CD14-positive monocyte (primary cell): ENCODE measurements around the gene LAMA3. TPM values are rescaled to one million over a fixed set of nuclear protein-coding genes. Genes with fewer than 3 reads are reported as not detected.

Experiments
- DNase-seq, 3 donors: peaks; one replicate each; pipeline ENCODE4 v3.0.0-alpha.2; 2011 to 2022
- H2AFZ ChIP-seq: 2 replicates; pipeline ENCODE4 v1.6.0; 2012; ENCODE audit warnings: mild to moderate bottlenecking, low read depth, low read length, inconsistent platforms; ENCODE audit not compliant: insufficient read depth, poor library complexity, severe bottlenecking
- H3K27ac ChIP-seq, 2 donors: 1 replicate in 1 of 2; 2 replicates in 1 of 2; pipeline ENCODE4 v1.5.1; 2012 to 2013; ENCODE audit warnings: low read length in 2 of 2, control low read depth in 1 of 2, inconsistent platforms in 1 of 2, low read depth in 1 of 2, mild to moderate bottlenecking in 1 of 2
- H3K27me3 ChIP-seq, 2 donors: one replicate each; pipeline versions ENCODE4 v1.6.0 to v1.6.1; 2011 to 2013; ENCODE audit warnings: low read length in 2 of 2; ENCODE audit not compliant: control insufficient read depth in 2 of 2, insufficient read depth in 2 of 2
- H3K36me3 ChIP-seq, 2 donors: replicated peaks in 1 of 2; 1 replicate in 1 of 2; 2 replicates in 1 of 2; pipeline versions ENCODE4 v1.5.1 to v1.6.1; 2012 to 2013; ENCODE audit warnings: low read length in 2 of 2, control low read depth in 1 of 2, inconsistent platforms in 1 of 2, mild to moderate bottlenecking in 1 of 2; ENCODE audit not compliant: insufficient read depth in 2 of 2, control insufficient read depth in 1 of 2
- H3K4me1 ChIP-seq, 2 donors: 1 replicate in 1 of 2; 2 replicates in 1 of 2; pipeline versions ENCODE4 v1.5.1 to v1.6.1; 2012 to 2013; ENCODE audit warnings: low read length in 2 of 2, control low read depth in 1 of 2, inconsistent platforms in 1 of 2, mild to moderate bottlenecking in 1 of 2, moderate library complexity in 1 of 2; ENCODE audit not compliant: insufficient read depth in 2 of 2, control insufficient read depth in 1 of 2
- H3K4me2 ChIP-seq: replicated peaks from 2 replicates; pipeline ENCODE3; 2012; ENCODE audit warnings: low read length, moderate library complexity, mild to moderate bottlenecking; ENCODE audit not compliant: poor library complexity, severe bottlenecking; ENCODE audit errors: extremely low read depth
- H3K4me3 ChIP-seq, 3 experiments: fragments of 200-600 bp in 1 of 3; sonication (generic) in 1 of 3; replicated peaks in 1 of 3; 1 replicate in 2 of 3; 2 replicates in 1 of 3; pipeline ENCODE4 v1.5.1; 2011 to 2013; ENCODE audit warnings: low read length in 3 of 3, mild to moderate bottlenecking in 3 of 3, control low read depth in 2 of 3, low read depth in 2 of 3, inconsistent platforms in 1 of 3, moderate library complexity in 1 of 3
- H3K79me2 ChIP-seq: 2 replicates; pipeline ENCODE4 v1.6.0; 2012; ENCODE audit warnings: mild to moderate bottlenecking, control low read depth, inconsistent platforms, low read length, moderate library complexity; ENCODE audit not compliant: insufficient read depth
- H3K9ac ChIP-seq: 2 replicates; pipeline ENCODE4 v1.6.0; 2017; ENCODE audit warnings: low read length, mild to moderate bottlenecking; ENCODE audit not compliant: insufficient read depth, poor library complexity, severe bottlenecking
- H3K9me3 ChIP-seq, 2 donors: replicated peaks in 1 of 2; 1 replicate in 1 of 2; 2 replicates in 1 of 2; pipeline versions ENCODE4 v1.5.1 to v1.6.1; 2012 to 2013; ENCODE audit warnings: low read length in 2 of 2, control low read depth in 1 of 2; ENCODE audit not compliant: control insufficient read depth in 1 of 2, insufficient read depth in 1 of 2
- H4K20me1 ChIP-seq: 2 replicates; pipeline ENCODE4 v1.6.0; 2012; ENCODE audit warnings: mild to moderate bottlenecking, low read length, control low read depth, moderate library complexity; ENCODE audit not compliant: insufficient read depth
- H3K27ac Mint-ChIP-seq, 7 donors: one replicate each; pipeline ENCODE4 v1.8.0; 2020; ENCODE audit warnings: mild to moderate bottlenecking in 7 of 7, mixed read lengths in 7 of 7, moderate library complexity in 6 of 7, inconsistent platforms in 2 of 7
- H3K27me3 Mint-ChIP-seq, 3 donors: one replicate each; pipeline ENCODE4 v1.8.0; 2021 to 2022; ENCODE audit warnings: low read depth in 3 of 3, mild to moderate bottlenecking in 3 of 3, mixed read lengths in 3 of 3, moderate library complexity in 3 of 3, inconsistent platforms in 1 of 3
- H3K36me3 Mint-ChIP-seq, 2 donors: one replicate each; pipeline ENCODE4 v1.8.0; 2020; ENCODE audit warnings: mixed read lengths in 2 of 2, inconsistent platforms in 1 of 2, mild to moderate bottlenecking in 1 of 2
- H3K4me1 Mint-ChIP-seq: one replicate; pipeline ENCODE4 v1.8.0; 2020; ENCODE audit warnings: mild to moderate bottlenecking, mixed read lengths
- H3K4me3 Mint-ChIP-seq, 2 donors: one replicate each; pipeline ENCODE4 v1.8.0; 2020; ENCODE audit warnings: mild to moderate bottlenecking in 2 of 2, mixed read lengths in 2 of 2, moderate library complexity in 1 of 2
- H3K9me3 Mint-ChIP-seq, 7 donors: one replicate each; pipeline ENCODE4 v1.8.0; 2020 to 2022; ENCODE audit warnings: mixed read lengths in 7 of 7, mild to moderate bottlenecking in 6 of 7, moderate library complexity in 6 of 7, inconsistent platforms in 2 of 7
- WGBS: methylation state at CpG from one replicate; pipeline ENCODE4 v1.1.5; 2013; ENCODE audit warnings: missing lambda C conversion rate; ENCODE audit not compliant: insufficient coverage; 5-methylcytosine and 5-hydroxymethylcytosine counted together
- intact Hi-C, 2 donors: fragments of 100-400 bp; cut with micrococcal nuclease; formaldehyde crosslinking; loops; one replicate each; pipeline versions ENCODE4 v1.15.0 to v1.15.1; 2023
- polyA plus RNA-seq, 3 donors: library from polyadenylated mRNA; depleted of rRNA in 1 of 3; unstranded in 2 of 3; stranded (reverse) in 1 of 3; fragments of 300-500 nt in 2 of 3; fragments of >200 nt in 1 of 3; fragmentation: Illumina TruSeq in 2 of 3; gene quantifications; 1 replicate in 2 of 3; 2 replicates in 1 of 3; pipeline ENCODE4 v1.2.3, GENCODE V29; 2012 to 2021
- TF ChIP-seq, protein P1 (sequence below): fragments of 200-600 bp; IDR thresholded peaks from one replicate; pipeline ENCODE4 v1.8.0; 2022; ENCODE audit warnings: antibody characterized with exemption, mild to moderate bottlenecking

The LAMA3 gene
- polyA plus RNA-seq, 3 donors, result not detected

DNA sequence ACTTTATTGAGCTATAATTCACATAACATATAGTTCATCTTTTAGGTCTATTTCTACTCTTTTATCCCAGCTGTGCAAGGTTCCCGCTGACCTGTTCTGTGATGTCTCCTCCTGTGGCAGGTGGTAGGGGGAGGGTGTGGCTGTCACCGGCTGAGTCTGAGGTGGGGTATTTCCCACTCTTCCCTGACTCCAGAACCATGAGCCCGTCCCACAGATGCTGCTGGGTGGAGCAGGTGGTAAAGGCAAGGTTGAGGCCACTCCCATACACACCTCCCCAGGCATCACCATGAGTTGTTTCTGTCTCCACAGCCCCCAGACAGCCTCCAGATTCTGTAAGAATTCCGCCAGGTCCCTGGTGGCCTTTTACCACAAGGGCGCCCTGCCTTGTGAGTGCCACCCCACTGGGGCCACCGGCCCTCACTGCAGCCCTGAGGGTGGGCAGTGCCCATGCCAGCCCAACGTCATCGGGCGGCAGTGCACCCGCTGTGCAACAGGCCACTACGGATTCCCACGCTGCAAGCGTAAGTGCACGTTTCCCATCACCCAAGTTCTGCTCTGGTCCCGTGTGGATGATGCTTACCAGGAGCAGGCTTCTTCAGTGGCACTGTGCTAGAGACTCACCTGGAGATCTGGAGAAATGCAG lies 156.9 kb downstream of the LAMA3 start:
- H3K4me3 Mint-ChIP-seq, result no peak overlapping the region
- intact Hi-C loops, result no loop called here
- no peaks in the 10 kb centered on the region for H3K4me1 Mint-ChIP-seq
- Histone ChIP-seq H3K36me3 (no peaks in the 10 kb centered on the region), H3K27me3 (no peaks in the 10 kb centered on the region), H3K27ac (no peak overlapping the region), H3K9ac (no peak overlapping the region), H4K20me1 (no peaks in the 10 kb centered on the region), H3K4me1 (no peaks in the 10 kb centered on the region), H2AFZ (no peak overlapping the region), H3K4me3 (no peak overlapping the region), H3K9me3 (no peaks in the 10 kb centered on the region), H3K79me2 (no peaks in the 10 kb centered on the region), H3K4me2 (no peak overlapping the region)
- H3K36me3 Mint-ChIP-seq, result no peaks in the 10 kb centered on the region
- DNase-seq, result no peak
- 95% methylated on average over 12 of the region's 15 CpGs for WGBS
- peak overlapping the region in 1 of 7 donors; percentile 22 for H3K27ac Mint-ChIP-seq
- TF ChIP-seq, protein P1, sequence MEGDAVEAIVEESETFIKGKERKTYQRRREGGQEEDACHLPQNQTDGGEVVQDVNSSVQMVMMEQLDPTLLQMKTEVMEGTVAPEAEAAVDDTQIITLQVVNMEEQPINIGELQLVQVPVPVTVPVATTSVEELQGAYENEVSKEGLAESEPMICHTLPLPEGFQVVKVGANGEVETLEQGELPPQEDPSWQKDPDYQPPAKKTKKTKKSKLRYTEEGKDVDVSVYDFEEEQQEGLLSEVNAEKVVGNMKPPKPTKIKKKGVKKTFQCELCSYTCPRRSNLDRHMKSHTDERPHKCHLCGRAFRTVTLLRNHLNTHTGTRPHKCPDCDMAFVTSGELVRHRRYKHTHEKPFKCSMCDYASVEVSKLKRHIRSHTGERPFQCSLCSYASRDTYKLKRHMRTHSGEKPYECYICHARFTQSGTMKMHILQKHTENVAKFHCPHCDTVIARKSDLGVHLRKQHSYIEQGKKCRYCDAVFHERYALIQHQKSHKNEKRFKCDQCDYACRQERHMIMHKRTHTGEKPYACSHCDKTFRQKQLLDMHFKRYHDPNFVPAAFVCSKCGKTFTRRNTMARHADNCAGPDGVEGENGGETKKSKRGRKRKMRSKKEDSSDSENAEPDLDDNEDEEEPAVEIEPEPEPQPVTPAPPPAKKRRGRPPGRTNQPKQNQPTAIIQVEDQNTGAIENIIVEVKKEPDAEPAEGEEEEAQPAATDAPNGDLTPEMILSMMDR, result no peak
- H3K27me3 Mint-ChIP-seq, result peaks cover 0 to 8% (median 2%) of the 10 kb centered on the region in 3 donors
- peaks cover 0 to 2% (median 0%) of the 10 kb centered on the region in 7 donors for H3K9me3 Mint-ChIP-seq

DNA sequence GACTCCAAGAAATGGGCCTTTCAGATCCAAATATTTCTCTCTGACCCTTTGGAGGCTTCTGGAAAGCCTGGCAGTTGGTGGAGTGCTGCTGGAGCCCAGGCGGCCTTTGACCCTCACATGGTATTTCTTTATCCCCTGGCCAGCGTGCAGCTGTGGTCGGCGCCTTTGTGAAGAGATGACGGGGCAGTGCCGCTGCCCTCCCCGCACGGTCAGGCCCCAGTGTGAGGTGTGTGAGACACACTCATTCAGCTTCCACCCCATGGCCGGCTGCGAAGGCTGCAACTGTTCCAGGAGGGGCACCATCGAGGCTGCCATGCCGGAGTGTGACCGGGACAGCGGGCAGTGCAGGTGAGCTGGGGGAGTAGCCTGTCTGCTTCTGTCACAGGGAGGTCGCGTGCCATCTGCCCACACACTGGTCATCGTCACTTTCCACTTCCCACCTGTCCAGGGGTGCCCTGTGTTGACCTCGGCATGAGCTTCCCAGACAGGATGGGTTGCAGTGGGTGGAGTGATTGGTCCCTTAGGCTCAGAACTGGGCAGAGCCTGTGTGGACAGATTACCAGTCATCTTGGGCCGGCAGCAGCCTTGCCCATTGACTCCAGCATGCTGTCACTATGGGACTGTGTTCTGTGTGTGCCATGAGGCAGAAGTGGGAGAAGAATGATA lies 158.2 kb downstream of the LAMA3 start:
- H3K27ac ChIP-seq, result no peak overlapping the region
- no peaks in the 10 kb centered on the region for H3K79me2 ChIP-seq
- no peaks in the 10 kb centered on the region for H3K36me3 Mint-ChIP-seq
- no peaks in the 10 kb centered on the region for H4K20me1 ChIP-seq
- no peak overlapping the region for H3K4me2 ChIP-seq
- no peak overlapping the region for H3K27ac Mint-ChIP-seq
- H3K27me3 ChIP-seq, result no peaks in the 10 kb centered on the region
- intact Hi-C loops, result no loop called here
- H3K9me3 Mint-ChIP-seq, result peaks cover 0 to 2% (median 0%) of the 10 kb centered on the region in 7 donors
- H3K4me1 ChIP-seq, result peaks cover 0 to 1% of the 10 kb centered on the region in 2 donors
- H3K4me1 Mint-ChIP-seq, result peaks cover 2% of the 10 kb centered on the region
- no peak for DNase-seq
- H3K27me3 Mint-ChIP-seq, result peaks cover 0 to 5% (median 2%) of the 10 kb centered on the region in 3 donors
- WGBS, result 94% methylated on average over 7 of the region's 19 CpGs
- no peak overlapping the region for H3K4me3 Mint-ChIP-seq
- H3K9ac ChIP-seq, result no peak overlapping the region
- no peaks in the 10 kb centered on the region for H3K9me3 ChIP-seq
- H2AFZ ChIP-seq, result no peak overlapping the region
- no peaks in the 10 kb centered on the region for H3K36me3 ChIP-seq
- TF ChIP-seq, protein P1, result no peak
- no peak overlapping the region for H3K4me3 ChIP-seq
